Heart right ventricle (tissue), 16 donors: ENCODE measurements around the gene CPN2. TPM values are rescaled to one million over a fixed set of nuclear protein-coding genes. Genes with fewer than 3 reads are reported as not detected.

Source experiments
- ATAC-seq, 8 donors: fragments of 200-7000 bp; cut with Tn5 transposase; one replicate each; pipeline ENCODE4 v1.9.1; 2020; ENCODE audit warnings: mild to moderate bottlenecking in 8 of 8, moderate library complexity in 8 of 8, moderate number of reproducible peaks in 1 of 8
- DNase-seq, 2 donors: peaks; one replicate each; pipeline ENCODE4 v3.0.0-alpha.2; 2020
- H3K27ac ChIP-seq, 10 donors: fragments of 200-600 bp; sonication (generic) in 2 of 10; one replicate each; pipeline versions ENCODE4 v1.5.0 to v1.8.0; 2020 to 2022; ENCODE audit warnings: mild to moderate bottlenecking in 3 of 10
- H3K27me3 ChIP-seq, 7 donors: fragments of 200-600 bp; one replicate each; pipeline ENCODE4 v1.8.0; 2021 to 2022; ENCODE audit warnings: mild to moderate bottlenecking in 2 of 7
- H3K36me3 ChIP-seq, 9 donors: fragments of 200-600 bp; sonication (generic) in 1 of 9; one replicate each; pipeline versions ENCODE4 v1.5.0 to v1.8.0; 2020 to 2022; ENCODE audit warnings: mild to moderate bottlenecking in 2 of 9
- H3K4me1 ChIP-seq, 9 donors: fragments of 200-600 bp; sonication (generic) in 1 of 9; one replicate each; pipeline versions ENCODE4 v1.5.0 to v1.8.0; 2020 to 2022; ENCODE audit warnings: mild to moderate bottlenecking in 4 of 9
- H3K4me3 ChIP-seq, 10 donors: fragments of 200-600 bp; sonication (generic) in 2 of 10; one replicate each; pipeline versions ENCODE4 v1.5.0 to v1.8.0; 2020 to 2022; ENCODE audit warnings: mild to moderate bottlenecking in 7 of 10, moderate library complexity in 2 of 10
- H3K9me3 ChIP-seq, 11 donors: fragments of 200-600 bp in 10 of 11; sonication (generic) in 2 of 11; one replicate each; pipeline versions ENCODE4 v1.5.0 to v1.8.0; 2013 to 2022; ENCODE audit warnings: mild to moderate bottlenecking in 2 of 11, control low read depth in 1 of 11, moderate library complexity in 1 of 11
- WGBS, 2 donors: extraction: QIAGEN DNeasy Blood & Tissue Kit; methylation state at CpG; one replicate each; pipeline ENCODE4 v1.1.7; 2013; ENCODE audit warnings: inconsistent platforms in 1 of 2; 5-methylcytosine and 5-hydroxymethylcytosine counted together
- intact Hi-C, 10 donors: fragments of 100-400 bp; cut with DNase I; formaldehyde crosslinking; loops; one replicate each; pipeline versions ENCODE4 v1.11.1 to v1.14.2; 2022
- polyA plus RNA-seq, 2 donors: library from polyadenylated mRNA; stranded (reverse); fragments of 200-250 nt; gene quantifications; one replicate each; pipeline ENCODE4 v1.2.3, GENCODE V29; 2013
- total RNA-seq, 10 donors: library from RNA; stranded (reverse); fragmentation: NEBNext Ultra II Directional in 3 of 10; extraction: Animal tissue kit (Norgen Biotek cat#: 25700) in 3 of 10; gene quantifications; one replicate each; pipeline versions ENCODE4 v1.2.1 to v1.2.4, GENCODE V29; 2021 to 2023
- TF ChIP-seq, protein P1 (sequence below), 9 donors: fragments of 200-600 bp; sonication (generic) in 2 of 9; IDR thresholded peaks; one replicate each; pipeline versions ENCODE4 v1.5.0 to v1.8.0; 2021 to 2022; ENCODE audit warnings: antibody characterized with exemption in 9 of 9, mild to moderate bottlenecking in 5 of 9, moderate library complexity in 1 of 9
- donor health status: Arrhythmogenic right ventricular cardiomyopathy.
- donor health status: ischemic (EF 13 %, LVEDD 7.1; RV severe dilation, severe dysfunction).
- donor health status: healthy with polysubstance abuse.
- donor health status: DM: no; HTN: yes; CAD: no.
- donor health status: DM: no; HTN: no; CAD: no.
- donor health status: ischemic (EF 25% LVEDD 6.9; RV normal size, moderate dysfunction).
- donor health status: ischemic (EF 25% LVEDD 5.7; RV mildly dilated, moderate dysfunction).
- donor health status: healthy.
- donor health status: DM: yes; HTN: yes; CAD: no.
- donor health status: Ischemic cardiomyopathy.
- donor health status: ischemic (EF 35%, LVEDD 5.7; RV mildly dilated, moderate dysfunction).
- donor health status: nonischemic (EF 11% LVEDD 7.7; RV severe dilation, severe dysfunction).
- donor health status: DM: yes; HTN: yes; CAD: no.
- donor health status: PGD.
- donor health status: ischemic (EF 29% LVEDD 5.4; RV normal size, mild dysfunction).
- donor health status: nonischemic (EF 23%, LVEDD 6.1; RV moderate dilation, normal function).

CPN2 gene
- total and polyA plus RNA-seq, 12 donors: 0.12 to 4.5 (median 1.5) TPM

DNA sequence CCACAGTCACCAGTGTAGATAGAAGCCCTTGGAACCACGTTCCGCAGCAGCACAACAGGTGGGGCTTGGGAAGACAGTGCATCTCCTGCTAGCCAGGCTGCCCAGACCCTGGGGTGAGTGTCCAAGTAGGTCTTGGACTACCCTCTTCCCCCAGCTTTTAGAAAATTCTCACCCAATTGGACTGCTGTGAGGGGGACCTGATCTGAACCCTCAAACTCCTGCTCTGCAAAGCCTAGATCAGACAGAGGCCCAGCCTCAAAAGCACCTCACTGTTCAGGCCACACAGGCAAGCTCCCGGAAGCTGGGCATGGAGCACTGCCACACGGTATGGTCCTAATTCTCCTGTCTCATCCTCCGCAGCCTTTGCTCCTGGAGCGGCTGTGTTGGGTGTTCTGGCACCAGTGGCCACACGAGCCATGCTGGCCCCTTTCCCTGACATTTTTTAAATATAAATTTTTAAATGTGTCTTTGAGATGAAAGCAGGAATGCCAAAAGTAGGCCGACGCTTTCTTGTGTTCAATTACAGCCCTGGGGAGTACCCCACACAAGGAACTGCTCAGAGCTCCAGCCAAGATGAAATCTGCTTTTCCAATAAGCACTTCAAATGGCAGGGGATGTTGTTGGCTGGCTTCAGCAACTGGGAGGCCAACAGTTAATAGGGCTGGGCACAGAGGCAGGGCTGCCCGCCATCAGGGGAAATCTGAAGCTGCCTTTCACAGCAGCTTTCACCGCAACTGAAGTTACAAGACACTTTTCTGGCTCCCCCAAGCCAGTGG, 40.9 kb downstream of the CPN2 start:
- Histone ChIP-seq H3K4me1 (peaks cover 2 to 39% (median 19%) of the 10 kb centered on the region in 9 donors), H3K27ac (no peak overlapping the region), H3K36me3 (no peaks in the 10 kb centered on the region), H3K9me3 (no peaks in the 10 kb centered on the region), H3K4me3 (no peak overlapping the region), H3K27me3 (peaks cover 0 to 67% (median 24%) of the 10 kb centered on the region in 7 donors)
- WGBS, 2 donors: 86 to 90% methylated on average over 11 of the region's 11 CpGs
- intact Hi-C loops: loop anchor here in 9 of 10 donors (5.0 to 10.0 kb wide), 6 partner anchors 38 to 645 kb away; partner anchors contain the start of gene HES1 (in 1 of the 9)
- ATAC-seq (no peak), DNase-seq (no peak)
- TF ChIP-seq, protein P1, sequence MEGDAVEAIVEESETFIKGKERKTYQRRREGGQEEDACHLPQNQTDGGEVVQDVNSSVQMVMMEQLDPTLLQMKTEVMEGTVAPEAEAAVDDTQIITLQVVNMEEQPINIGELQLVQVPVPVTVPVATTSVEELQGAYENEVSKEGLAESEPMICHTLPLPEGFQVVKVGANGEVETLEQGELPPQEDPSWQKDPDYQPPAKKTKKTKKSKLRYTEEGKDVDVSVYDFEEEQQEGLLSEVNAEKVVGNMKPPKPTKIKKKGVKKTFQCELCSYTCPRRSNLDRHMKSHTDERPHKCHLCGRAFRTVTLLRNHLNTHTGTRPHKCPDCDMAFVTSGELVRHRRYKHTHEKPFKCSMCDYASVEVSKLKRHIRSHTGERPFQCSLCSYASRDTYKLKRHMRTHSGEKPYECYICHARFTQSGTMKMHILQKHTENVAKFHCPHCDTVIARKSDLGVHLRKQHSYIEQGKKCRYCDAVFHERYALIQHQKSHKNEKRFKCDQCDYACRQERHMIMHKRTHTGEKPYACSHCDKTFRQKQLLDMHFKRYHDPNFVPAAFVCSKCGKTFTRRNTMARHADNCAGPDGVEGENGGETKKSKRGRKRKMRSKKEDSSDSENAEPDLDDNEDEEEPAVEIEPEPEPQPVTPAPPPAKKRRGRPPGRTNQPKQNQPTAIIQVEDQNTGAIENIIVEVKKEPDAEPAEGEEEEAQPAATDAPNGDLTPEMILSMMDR (IDR thresholded peaks at IDR 0.05): no peak

DNA sequence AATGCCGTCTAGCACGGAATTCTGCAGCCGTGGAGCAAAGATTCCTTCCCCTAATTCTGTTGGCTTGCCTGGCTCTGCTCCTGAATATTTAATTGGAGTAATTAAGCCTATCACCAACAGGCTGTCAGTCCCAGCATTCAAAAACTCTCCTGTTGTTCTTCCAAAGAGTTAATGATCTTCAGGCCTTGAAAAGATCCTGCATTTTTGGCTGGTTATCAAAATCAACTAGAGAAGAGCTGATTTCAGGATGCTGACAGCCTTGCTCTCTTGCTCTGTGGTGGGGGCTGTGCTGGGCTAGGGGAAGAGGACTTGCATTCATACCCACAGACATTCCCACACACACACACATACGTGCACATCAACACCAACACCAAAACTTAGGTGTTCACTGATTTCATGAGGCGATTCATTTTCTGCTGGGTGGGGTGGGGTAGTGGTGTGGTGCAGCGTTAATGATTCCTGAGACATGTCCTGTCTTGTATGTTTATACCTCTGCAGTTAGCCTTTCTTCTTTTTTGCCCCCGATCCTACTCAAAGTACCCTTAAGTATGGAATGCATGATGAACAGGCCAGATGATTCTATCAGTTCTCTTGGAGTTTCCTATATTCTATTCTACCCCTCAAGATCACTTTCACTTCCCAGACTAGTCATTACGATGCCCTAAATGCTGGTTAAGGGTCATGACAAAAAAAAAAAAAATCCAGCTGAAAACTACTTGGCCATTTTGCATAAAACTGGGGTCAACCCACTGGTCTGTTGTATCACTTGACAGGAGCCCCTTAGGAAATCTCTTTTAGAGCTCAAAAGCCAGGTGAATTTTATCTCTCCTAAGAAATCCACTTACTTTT, 42.3 kb downstream of the CPN2 start:
- no peaks in the 10 kb centered on the region for H3K9me3 ChIP-seq
- WGBS, 2 donors: 85% methylated on average over 8 of the region's 8 CpGs
- ATAC-seq (no peak), DNase-seq (no peak)
- H3K36me3 ChIP-seq: no peaks in the 10 kb centered on the region
- intact Hi-C loops: loop anchor here in 2 of 10 donors (5.0 kb wide), 1 partner anchor 37 kb away; no protein-coding TSS in a partner anchor
- peaks cover 0 to 65% (median 18%) of the 10 kb centered on the region in 7 donors for H3K27me3 ChIP-seq
- TF ChIP-seq, protein P1 (IDR thresholded peaks at IDR 0.05): no peak
- no peak overlapping the region for H3K27ac ChIP-seq
- peaks cover 0 to 26% (median 9%) of the 10 kb centered on the region in 9 donors for H3K4me1 ChIP-seq
- no peak overlapping the region for H3K4me3 ChIP-seq

DNA sequence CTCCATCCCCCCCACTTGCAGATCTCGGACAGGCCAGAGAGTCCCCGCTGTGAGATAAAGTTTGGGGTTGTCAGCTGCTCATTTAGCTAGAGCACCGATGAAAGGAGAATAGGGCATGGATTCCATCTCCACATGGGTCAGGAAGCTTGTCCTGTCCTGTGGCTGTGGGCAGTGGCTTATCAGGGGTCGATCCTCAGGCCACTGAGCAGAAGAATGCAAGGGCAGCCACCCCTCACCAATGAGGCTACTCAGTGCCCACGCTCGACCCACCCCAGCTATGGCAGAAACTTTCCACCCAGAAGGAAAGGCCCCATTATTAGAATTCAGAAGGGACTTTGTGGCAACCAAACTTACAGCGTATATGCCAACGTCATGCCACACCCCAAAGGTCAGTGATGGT, 43.3 kb downstream of the CPN2 start:
- 91 to 93% methylated on average over 8 of the region's 8 CpGs for WGBS, 2 donors
- intact Hi-C loops: loop anchor here in 2 of 10 donors (5.0 kb wide), 1 partner anchor 36 kb away; no protein-coding TSS in a partner anchor

More for the DNA sequence above, 43.3 kb downstream of the CPN2 start:
- TF ChIP-seq, protein P1 (IDR thresholded peaks at IDR 0.05): no peak
- Histone ChIP-seq H3K36me3 (no peaks in the 10 kb centered on the region), H3K9me3 (no peaks in the 10 kb centered on the region), H3K27me3 (peaks cover 0 to 61% (median 18%) of the 10 kb centered on the region in 7 donors), H3K27ac (no peak overlapping the region), H3K4me3 (no peak overlapping the region), H3K4me1 (peaks cover 0 to 18% (median 8%) of the 10 kb centered on the region in 9 donors)
- no peak for ATAC-seq
- DNase-seq: no peak
